Neural cell (in vitro differentiated cells): ENCODE measurements around the gene RCAN1.

Experiments used
- CTCF ChIP-seq: fragments of 450-650 bp; IDR thresholded peaks from 2 replicates; pipeline ENCODE4 v1.5.1; 2014; ENCODE audit warnings: antibody characterized with exemption, mild to moderate bottlenecking, moderate library complexity; ENCODE audit not compliant: poor library complexity, severe bottlenecking
- EP300 ChIP-seq: fragments of 450-650 bp; conservative IDR thresholded peaks from 2 replicates; pipeline ENCODE4 v1.6.1; 2014; ENCODE audit warnings: antibody characterized with exemption, mild to moderate bottlenecking, moderate library complexity; ENCODE audit not compliant: poor library complexity, severe bottlenecking
- EZH2 ChIP-seq: fragments of 200-600, 300-800 bp; shearing (Covaris generic), sonication (generic); IDR thresholded peaks from 2 replicates; pipeline ENCODE4 v1.6.1; 2014; ENCODE audit warnings: antibody characterized with exemption, low read length, borderline replicate concordance, mild to moderate bottlenecking; ENCODE audit not compliant: insufficient read depth, poor library complexity, severe bottlenecking
- MXI1 ChIP-seq: fragments of 450-650 bp; conservative IDR thresholded peaks from 2 replicates; pipeline ENCODE4 v1.6.1; 2014; ENCODE audit warnings: antibody characterized with exemption, mild to moderate bottlenecking; ENCODE audit not compliant: poor library complexity, severe bottlenecking
- POLR2AphosphoS5 ChIP-seq: IDR thresholded peaks from 2 replicates; pipeline ENCODE4 v1.6.1; 2012
- RAD21 ChIP-seq: fragments of 450-650 bp; conservative IDR thresholded peaks from 2 replicates; pipeline ENCODE4 v1.6.1; 2014; ENCODE audit warnings: antibody characterized with exemption, mild to moderate bottlenecking, moderate library complexity
- REST ChIP-seq: IDR thresholded peaks from 2 replicates; pipeline ENCODE4 v1.6.1; 2012; ENCODE audit warnings: borderline replicate concordance
- SMC3 ChIP-seq: fragments of 450-650 bp; conservative IDR thresholded peaks from 2 replicates; pipeline ENCODE4 v1.6.1; 2014; ENCODE audit warnings: antibody characterized with exemption, mild to moderate bottlenecking, moderate library complexity; ENCODE audit not compliant: poor library complexity
- TAF1 ChIP-seq: IDR thresholded peaks from 2 replicates; pipeline ENCODE4 v1.6.1; 2012; ENCODE audit warnings: low read depth

GRCh38 chr21:34625030-34625593, 10.2 kb upstream of the RCAN1 start:
- TF ChIP-seq TAF1 (no peak), RAD21 (no peak), CTCF (no peak), POLR2AphosphoS5 (no peak), MXI1 (no peak), SMC3 (no peak), EZH2 (no peak), REST (no peak), EP300 (no peak)
